ENCODE data around the gene MRGPRX2. TPM values are rescaled to one million over a fixed set of nuclear protein-coding genes. Genes with fewer than 3 reads are reported as not detected.
A peak's percentile ranks its signal among the peaks of the same experiment; 100 is the strongest.

The MRGPRX2 gene
- total RNA-seq, 6 donors from 2014 or later, result 0.14 TPM; not detected in 5

DNA sequence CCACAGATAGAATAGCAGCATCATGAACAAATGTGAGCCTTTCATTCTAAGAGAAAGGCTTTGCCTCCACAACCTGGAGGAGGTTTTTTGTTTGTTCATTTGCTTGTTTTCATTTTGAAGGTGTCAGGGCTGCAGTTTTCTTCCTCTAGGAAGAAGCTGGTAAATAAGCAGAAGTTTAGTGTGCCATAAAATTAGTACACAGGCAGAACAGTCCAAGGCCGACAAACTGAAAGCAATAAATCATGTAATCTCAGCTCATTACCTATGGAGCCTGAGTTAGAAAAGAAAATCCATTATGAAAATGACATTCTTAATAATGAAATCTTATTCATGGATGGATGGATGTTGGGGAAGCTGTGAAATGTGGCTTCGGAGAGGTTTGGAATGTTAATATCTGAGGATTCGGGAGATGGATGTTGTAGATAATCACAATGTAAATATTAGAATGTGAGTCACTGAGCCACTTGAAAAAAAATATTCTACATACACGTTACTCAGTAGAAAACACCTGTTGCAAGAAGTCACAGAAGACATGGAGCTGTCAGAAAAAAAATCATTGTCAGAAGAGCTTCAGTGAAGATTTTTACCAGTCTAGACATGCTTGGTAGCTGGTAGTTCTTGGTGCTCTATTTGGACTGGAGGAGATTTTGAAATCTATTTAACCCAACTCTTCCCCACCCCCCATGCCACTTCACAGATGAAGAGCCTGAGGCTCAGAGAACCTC is 41.4 kb upstream of the MRGPRX2 start:
- Histone ChIP-seq H3K27me3 (no peaks in the 10 kb centered on the region), H3K27ac (no peak overlapping the region), H3K4me3 (no peak overlapping the region), H3K36me3 (no peaks in the 10 kb centered on the region), H3K4me1 (no peaks in the 10 kb centered on the region), H3K9me3 (no peaks in the 10 kb centered on the region)
- TF ChIP-seq POLR2AphosphoS5 (IDR thresholded peaks at IDR 0.05) (no peak), EP300 (IDR thresholded peaks at IDR 0.05) (no peak), POLR2A (IDR thresholded peaks at IDR 0.05) (no peak)
- TF ChIP-seq, protein P1, sequence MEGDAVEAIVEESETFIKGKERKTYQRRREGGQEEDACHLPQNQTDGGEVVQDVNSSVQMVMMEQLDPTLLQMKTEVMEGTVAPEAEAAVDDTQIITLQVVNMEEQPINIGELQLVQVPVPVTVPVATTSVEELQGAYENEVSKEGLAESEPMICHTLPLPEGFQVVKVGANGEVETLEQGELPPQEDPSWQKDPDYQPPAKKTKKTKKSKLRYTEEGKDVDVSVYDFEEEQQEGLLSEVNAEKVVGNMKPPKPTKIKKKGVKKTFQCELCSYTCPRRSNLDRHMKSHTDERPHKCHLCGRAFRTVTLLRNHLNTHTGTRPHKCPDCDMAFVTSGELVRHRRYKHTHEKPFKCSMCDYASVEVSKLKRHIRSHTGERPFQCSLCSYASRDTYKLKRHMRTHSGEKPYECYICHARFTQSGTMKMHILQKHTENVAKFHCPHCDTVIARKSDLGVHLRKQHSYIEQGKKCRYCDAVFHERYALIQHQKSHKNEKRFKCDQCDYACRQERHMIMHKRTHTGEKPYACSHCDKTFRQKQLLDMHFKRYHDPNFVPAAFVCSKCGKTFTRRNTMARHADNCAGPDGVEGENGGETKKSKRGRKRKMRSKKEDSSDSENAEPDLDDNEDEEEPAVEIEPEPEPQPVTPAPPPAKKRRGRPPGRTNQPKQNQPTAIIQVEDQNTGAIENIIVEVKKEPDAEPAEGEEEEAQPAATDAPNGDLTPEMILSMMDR (IDR thresholded peaks at IDR 0.05), result no peak
- ATAC-seq (ENCODE audit: low FRiP score in 2 of 2) (peak in 1 of 2 donors; percentile 28), DNase-seq (peak in 1 of 2 donors; percentile 44)
- 33 to 48% methylated on average over 4 of the region's 4 CpGs for WGBS, 2 donors

DNA sequence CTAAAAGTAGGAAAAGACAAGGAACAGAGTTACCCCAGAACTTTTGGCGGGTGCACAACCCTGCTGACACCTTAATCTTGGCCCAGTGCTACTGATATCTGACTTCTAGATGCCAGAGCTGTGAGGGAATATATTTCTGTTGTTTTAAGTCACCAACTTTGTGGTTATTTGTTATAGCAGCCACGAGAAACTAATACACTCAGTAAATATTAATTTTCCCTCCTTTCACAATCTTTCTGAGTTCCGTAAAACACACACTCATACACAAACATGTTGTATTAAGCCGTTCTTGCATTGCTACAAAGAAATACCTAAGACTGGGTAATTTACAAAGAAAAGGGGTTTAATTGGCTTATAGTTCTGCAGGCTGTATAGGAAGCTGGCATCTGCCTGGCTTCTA is 40.4 kb upstream of the MRGPRX2 start:
- Histone ChIP-seq H3K9me3 (no peaks in the 10 kb centered on the region), H3K36me3 (no peaks in the 10 kb centered on the region), H3K27me3 (no peaks in the 10 kb centered on the region), H3K4me1 (no peaks in the 10 kb centered on the region), H3K4me3 (no peak overlapping the region), H3K27ac (no peak overlapping the region)
- WGBS, 2 donors, result 79 to 85% methylated on average over 4 of the region's 4 CpGs
- no peak for ATAC-seq (ENCODE audit: low FRiP score in 2 of 2)
- TF ChIP-seq POLR2A (IDR thresholded peaks at IDR 0.05) (no peak), POLR2AphosphoS5 (IDR thresholded peaks at IDR 0.05) (no peak), EP300 (IDR thresholded peaks at IDR 0.05) (no peak)
- TF ChIP-seq, protein P1 (IDR thresholded peaks at IDR 0.05), result no peak
- no peak for DNase-seq

DNA sequence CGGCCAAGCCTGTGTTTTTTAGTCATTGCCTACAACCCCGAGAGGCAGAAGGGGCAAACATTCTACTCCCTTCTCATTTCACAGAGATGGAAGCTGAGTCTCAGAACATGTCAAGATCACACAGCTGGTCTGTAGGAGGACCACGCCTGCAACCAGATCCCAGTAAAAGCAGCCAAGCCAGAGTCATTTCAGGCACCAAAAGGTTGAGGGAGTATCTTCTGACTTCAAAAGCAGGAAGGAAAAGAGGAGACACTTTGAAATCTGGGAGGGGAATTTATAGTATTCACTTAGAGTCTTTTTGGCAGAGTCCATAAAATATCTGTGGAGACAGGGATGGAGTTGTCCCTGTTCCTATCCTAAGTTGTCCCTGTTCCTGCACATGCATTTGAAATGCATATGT is 38.6 kb upstream of the MRGPRX2 start:
- Histone ChIP-seq H3K36me3 (no peaks in the 10 kb centered on the region), H3K27ac (no peak overlapping the region), H3K27me3 (no peaks in the 10 kb centered on the region), H3K4me3 (no peak overlapping the region), H3K9me3 (no peaks in the 10 kb centered on the region), H3K4me1 (no peaks in the 10 kb centered on the region)
- no peak for TF ChIP-seq POLR2A (IDR thresholded peaks at IDR 0.05)
- no peak for TF ChIP-seq POLR2AphosphoS5 (IDR thresholded peaks at IDR 0.05)
- TF ChIP-seq, protein P1 (IDR thresholded peaks at IDR 0.05), result no peak
- no peak for TF ChIP-seq EP300 (IDR thresholded peaks at IDR 0.05)
- DNase-seq (no peak), ATAC-seq (ENCODE audit: low FRiP score in 2 of 2) (no peak)
- WGBS, 2 donors, result 81 to 87% methylated on average over 3 of the region's 3 CpGs

GRCh38 chr11:19094859-19095258 is 34.3 kb upstream of the MRGPRX2 start:
- H3K9me3 ChIP-seq, result no peaks in the 10 kb centered on the region
- H3K27me3 ChIP-seq, result no peaks in the 10 kb centered on the region
- TF ChIP-seq, protein P1 (IDR thresholded peaks at IDR 0.05), result no peak
- no peak for TF ChIP-seq EP300 (IDR thresholded peaks at IDR 0.05)
- TF ChIP-seq POLR2A (IDR thresholded peaks at IDR 0.05), result no peak
- no peak for TF ChIP-seq POLR2AphosphoS5 (IDR thresholded peaks at IDR 0.05)
- H3K4me3 ChIP-seq, result no peak overlapping the region
- 50 to 53% methylated on average over 2 of the region's 2 CpGs for WGBS, 2 donors
- no peak for ATAC-seq (ENCODE audit: low FRiP score in 2 of 2)
- no peaks in the 10 kb centered on the region for H3K4me1 ChIP-seq
- DNase-seq, result no peak
- no peaks in the 10 kb centered on the region for H3K36me3 ChIP-seq
- no peak overlapping the region for H3K27ac ChIP-seq

DNA sequence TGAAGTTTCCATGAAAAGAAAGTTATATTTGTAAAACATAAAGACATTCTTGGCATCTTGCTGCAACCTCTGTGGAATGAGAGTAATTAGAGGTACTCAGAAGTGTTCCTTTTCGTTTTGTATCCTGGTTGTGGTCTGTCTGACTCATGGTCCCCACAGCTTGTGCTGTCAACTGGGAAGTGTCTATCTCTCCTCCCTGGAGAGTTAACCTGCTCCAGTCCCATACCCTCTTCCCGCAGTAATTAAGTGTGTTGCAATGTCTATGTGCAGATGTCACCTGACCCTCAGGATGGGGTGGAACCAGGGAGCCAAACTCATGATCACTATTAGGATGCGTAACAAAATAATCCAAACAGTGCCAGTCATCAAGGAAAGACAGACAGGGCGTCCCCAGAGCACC is 33.5 kb upstream of the MRGPRX2 start:
- H3K4me1 ChIP-seq, result no peaks in the 10 kb centered on the region
- ATAC-seq (ENCODE audit: low FRiP score in 2 of 2), result no peak

More for the DNA sequence above, 33.5 kb upstream of the MRGPRX2 start:
- Histone ChIP-seq H3K4me3 (no peak overlapping the region), H3K36me3 (no peaks in the 10 kb centered on the region), H3K27ac (no peak overlapping the region), H3K27me3 (no peaks in the 10 kb centered on the region), H3K9me3 (no peaks in the 10 kb centered on the region)
- no peak for DNase-seq
- TF ChIP-seq POLR2A (IDR thresholded peaks at IDR 0.05), result no peak
- TF ChIP-seq, protein P1 (IDR thresholded peaks at IDR 0.05), result no peak
- TF ChIP-seq EP300 (IDR thresholded peaks at IDR 0.05), result no peak
- WGBS, 2 donors, result 52 to 64% methylated on average over 4 of the region's 4 CpGs

Measured in upper lobe of left lung (tissue), 6 donors.